Osteoblast (primary cell): ENCODE measurements around the gene DMAC2L. TPM values are rescaled to one million over a fixed set of nuclear protein-coding genes. Genes with fewer than 3 reads are reported as not detected.

ENCODE experiments used
- DNase-seq: peaks from one replicate; pipeline ENCODE4 v3.0.0; 2011; ENCODE audit warnings: low spot score, mixed read lengths; ENCODE audit not compliant: insufficient read length; ENCODE audit errors: missing footprints
- H2AFZ ChIP-seq: 2 replicates; pipeline ENCODE4 v1.6.0; 2011; ENCODE audit warnings: mild to moderate bottlenecking, low read length
- H3K27ac ChIP-seq: 2 replicates; pipeline ENCODE4 v1.5.1; 2011; ENCODE audit warnings: mild to moderate bottlenecking, low read depth, low read length, moderate library complexity
- H3K27me3 ChIP-seq: 2 replicates; pipeline ENCODE4 v1.6.0; 2012; ENCODE audit warnings: mild to moderate bottlenecking, control low read depth, inconsistent platforms, low read length, moderate library complexity; ENCODE audit not compliant: insufficient read depth
- H3K36me3 ChIP-seq: 2 replicates; pipeline ENCODE4 v1.5.1; 2011; ENCODE audit warnings: mild to moderate bottlenecking, low read length, control low read depth, moderate library complexity; ENCODE audit not compliant: insufficient read depth
- H3K4me1 ChIP-seq: 2 replicates; pipeline ENCODE4 v1.5.1; 2011; ENCODE audit warnings: mild to moderate bottlenecking, low read length, control low read depth, moderate library complexity; ENCODE audit not compliant: insufficient read depth
- H3K4me2 ChIP-seq: 2 replicates; pipeline ENCODE4 v1.6.0; 2011; ENCODE audit warnings: mild to moderate bottlenecking, low read length; ENCODE audit not compliant: insufficient read depth
- H3K4me3 ChIP-seq: fragments of 200-600 bp; sonication (generic); 3 replicates; pipeline ENCODE4 v1.5.1; 2012; ENCODE audit warnings: mild to moderate bottlenecking, low read length, inconsistent platforms; ENCODE audit not compliant: insufficient read depth
- H3K79me2 ChIP-seq: 2 replicates; pipeline ENCODE4 v1.6.0; 2012; ENCODE audit warnings: mild to moderate bottlenecking, low read length, control low read depth, inconsistent platforms; ENCODE audit not compliant: insufficient read depth
- H3K9me3 ChIP-seq: 2 replicates; pipeline ENCODE4 v1.5.1; 2011; ENCODE audit warnings: low read depth, low read length, control low read depth
- H4K20me1 ChIP-seq: 2 replicates; pipeline ENCODE4 v1.6.0; 2012; ENCODE audit warnings: mild to moderate bottlenecking, low read length, control low read depth; ENCODE audit not compliant: insufficient read depth
- total RNA-seq: library from RNA; depleted of rRNA; stranded (reverse); fragments of >200 nt; gene quantifications from 2 replicates; pipeline ENCODE4 v1.2.3, GENCODE V29; 2012
- TF ChIP-seq, protein P1 (sequence below): IDR thresholded peaks from 2 replicates; pipeline ENCODE4 v1.5.1; 2011; ENCODE audit warnings: mild to moderate bottlenecking, low read depth, low read length, moderate library complexity; ENCODE audit errors: extremely low read depth

The DMAC2L gene
- total RNA-seq, 1 donor, result 7.2 TPM

DNA sequence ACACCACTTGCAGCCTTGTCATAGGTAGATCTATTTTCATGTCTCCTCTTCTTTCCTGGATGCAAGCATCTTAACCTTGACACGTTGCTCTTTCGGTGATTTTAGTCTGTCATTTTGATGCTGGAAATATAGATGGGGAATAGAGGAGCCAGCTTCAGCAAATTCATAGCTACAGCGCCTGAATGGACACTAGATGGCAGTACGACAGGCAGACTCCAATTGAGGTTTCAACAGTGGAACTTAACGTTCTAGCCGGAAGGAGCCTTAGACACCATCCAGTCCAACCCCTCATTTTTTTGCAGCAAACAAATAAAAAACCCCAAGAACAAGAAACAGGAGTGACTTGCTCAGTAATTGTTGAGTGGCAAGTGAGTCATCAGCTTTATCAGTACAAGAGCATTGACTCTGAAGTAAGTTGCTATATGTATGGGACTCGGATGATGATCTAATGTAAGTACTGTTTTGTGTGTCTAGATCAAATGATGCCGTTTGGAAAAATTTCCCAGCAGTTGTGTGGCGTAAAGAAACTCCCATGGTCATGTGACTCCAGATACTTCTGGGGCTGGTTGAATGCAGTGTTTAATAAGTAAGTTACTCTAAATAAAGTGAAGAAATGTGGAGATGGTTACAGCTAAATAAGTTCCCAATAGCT lies 9.0 kb downstream of the DMAC2L start:
- Histone ChIP-seq H3K79me2 (peaks cover 10% of the 10 kb centered on the region), H3K4me3 (peak overlapping the region; percentile 43), H3K27me3 (no peaks in the 10 kb centered on the region), H4K20me1 (peaks cover 6% of the 10 kb centered on the region), H3K36me3 (no peaks in the 10 kb centered on the region), H3K4me2 (peak overlapping the region; percentile 76), H3K4me1 (peaks cover 25% of the 10 kb centered on the region), H3K9me3 (no peaks in the 10 kb centered on the region), H2AFZ (peak overlapping the region; percentile 58), H3K27ac (peak overlapping the region; percentile 90)
- TF ChIP-seq, protein P1, sequence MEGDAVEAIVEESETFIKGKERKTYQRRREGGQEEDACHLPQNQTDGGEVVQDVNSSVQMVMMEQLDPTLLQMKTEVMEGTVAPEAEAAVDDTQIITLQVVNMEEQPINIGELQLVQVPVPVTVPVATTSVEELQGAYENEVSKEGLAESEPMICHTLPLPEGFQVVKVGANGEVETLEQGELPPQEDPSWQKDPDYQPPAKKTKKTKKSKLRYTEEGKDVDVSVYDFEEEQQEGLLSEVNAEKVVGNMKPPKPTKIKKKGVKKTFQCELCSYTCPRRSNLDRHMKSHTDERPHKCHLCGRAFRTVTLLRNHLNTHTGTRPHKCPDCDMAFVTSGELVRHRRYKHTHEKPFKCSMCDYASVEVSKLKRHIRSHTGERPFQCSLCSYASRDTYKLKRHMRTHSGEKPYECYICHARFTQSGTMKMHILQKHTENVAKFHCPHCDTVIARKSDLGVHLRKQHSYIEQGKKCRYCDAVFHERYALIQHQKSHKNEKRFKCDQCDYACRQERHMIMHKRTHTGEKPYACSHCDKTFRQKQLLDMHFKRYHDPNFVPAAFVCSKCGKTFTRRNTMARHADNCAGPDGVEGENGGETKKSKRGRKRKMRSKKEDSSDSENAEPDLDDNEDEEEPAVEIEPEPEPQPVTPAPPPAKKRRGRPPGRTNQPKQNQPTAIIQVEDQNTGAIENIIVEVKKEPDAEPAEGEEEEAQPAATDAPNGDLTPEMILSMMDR, result peak; percentile 95
- peak; percentile 77 for DNase-seq

- Histone ChIP-seq H3K4me1 (peaks cover 29% of the 10 kb centered on the region), H3K27ac (no peak overlapping the region), H4K20me1 (no peaks in the 10 kb centered on the region), H3K4me2 (no peak overlapping the region), H3K79me2 (no peaks in the 10 kb centered on the region), H3K36me3 (no peaks in the 10 kb centered on the region), H2AFZ (no peak overlapping the region), H3K9me3 (no peaks in the 10 kb centered on the region), H3K4me3 (no peak overlapping the region), H3K27me3 (no peaks in the 10 kb centered on the region)
- TF ChIP-seq, protein P1, result no peak
- no peak for DNase-seq
These were observed 19.5 kb downstream of the DMAC2L start for GRCh38 chr14:50331596-50331995.

DNA sequence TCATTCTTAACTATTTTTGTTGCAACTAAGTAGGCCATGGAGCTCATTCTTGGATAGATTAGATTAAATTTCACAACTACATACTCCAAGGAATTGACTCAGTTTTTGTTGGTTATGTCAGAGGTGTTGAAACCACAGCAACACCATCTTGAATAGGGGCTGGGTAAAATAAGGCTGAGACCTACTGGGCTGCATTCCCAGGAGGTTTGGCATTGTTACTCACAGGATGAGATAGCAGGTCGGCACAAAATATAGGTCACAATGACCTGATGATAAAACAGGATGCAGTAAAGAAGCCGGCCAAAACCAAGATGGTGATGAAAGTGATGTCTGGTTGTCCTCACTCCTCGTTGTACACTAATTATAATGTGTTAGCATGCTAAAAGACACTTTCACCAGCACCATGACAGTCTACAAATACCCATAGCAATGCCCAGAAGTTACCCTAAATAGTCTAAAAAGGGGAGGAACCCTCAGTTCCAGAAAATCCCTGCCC lies 20.9 kb downstream of the DMAC2L start:
- H3K9me3 ChIP-seq, result no peaks in the 10 kb centered on the region
- H4K20me1 ChIP-seq, result no peaks in the 10 kb centered on the region
- DNase-seq, result no peak
- TF ChIP-seq, protein P1, result no peak
- peak overlapping the region; percentile 45 for H3K27ac ChIP-seq
- H3K79me2 ChIP-seq, result no peaks in the 10 kb centered on the region
- no peaks in the 10 kb centered on the region for H3K27me3 ChIP-seq
- H3K4me2 ChIP-seq, result peak overlapping the region; percentile 28
- peak overlapping the region; percentile 17 for H2AFZ ChIP-seq
- H3K36me3 ChIP-seq, result no peaks in the 10 kb centered on the region
- H3K4me1 ChIP-seq, result peaks cover 29% of the 10 kb centered on the region
- H3K4me3 ChIP-seq, result no peak overlapping the region

DNA sequence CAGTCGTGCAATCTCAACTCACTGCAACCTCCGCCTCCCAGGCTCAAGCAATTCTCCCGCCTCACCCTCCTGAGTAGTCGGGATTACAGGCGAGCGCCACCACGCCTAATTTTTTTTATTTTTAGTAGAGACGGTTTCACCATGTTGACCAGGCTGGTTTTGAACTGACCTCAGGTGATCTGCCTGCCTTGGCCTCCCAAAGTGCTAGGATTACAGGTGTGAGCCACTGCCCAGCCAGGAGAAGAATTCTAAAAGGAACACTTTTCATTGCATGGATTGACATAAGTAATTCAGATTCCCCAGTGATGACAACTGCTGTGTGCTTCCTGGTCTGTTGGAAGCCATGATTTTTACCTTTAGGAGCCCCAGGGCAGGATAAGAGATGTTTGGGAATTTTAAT lies 22.1 kb downstream of the DMAC2L start:
- H3K27ac ChIP-seq, result no peak overlapping the region
- TF ChIP-seq, protein P1, result no peak
- H3K27me3 ChIP-seq, result no peaks in the 10 kb centered on the region
- H4K20me1 ChIP-seq, result no peaks in the 10 kb centered on the region
- DNase-seq, result no peak
- H3K36me3 ChIP-seq, result no peaks in the 10 kb centered on the region
- H3K4me2 ChIP-seq, result no peak overlapping the region
- no peaks in the 10 kb centered on the region for H3K79me2 ChIP-seq
- H3K4me1 ChIP-seq, result peaks cover 29% of the 10 kb centered on the region
- H2AFZ ChIP-seq, result no peak overlapping the region
- H3K4me3 ChIP-seq, result no peak overlapping the region
- H3K9me3 ChIP-seq, result no peaks in the 10 kb centered on the region
